ENCODE data around the gene STPG4. TPM values are rescaled to one million over a fixed set of nuclear protein-coding genes. Genes with fewer than 3 reads are reported as not detected.
A peak's percentile ranks its signal among the peaks of the same experiment; 100 is the strongest.

STPG4 gene
- total RNA-seq, 1 donor, result 0.09 TPM

DNA sequence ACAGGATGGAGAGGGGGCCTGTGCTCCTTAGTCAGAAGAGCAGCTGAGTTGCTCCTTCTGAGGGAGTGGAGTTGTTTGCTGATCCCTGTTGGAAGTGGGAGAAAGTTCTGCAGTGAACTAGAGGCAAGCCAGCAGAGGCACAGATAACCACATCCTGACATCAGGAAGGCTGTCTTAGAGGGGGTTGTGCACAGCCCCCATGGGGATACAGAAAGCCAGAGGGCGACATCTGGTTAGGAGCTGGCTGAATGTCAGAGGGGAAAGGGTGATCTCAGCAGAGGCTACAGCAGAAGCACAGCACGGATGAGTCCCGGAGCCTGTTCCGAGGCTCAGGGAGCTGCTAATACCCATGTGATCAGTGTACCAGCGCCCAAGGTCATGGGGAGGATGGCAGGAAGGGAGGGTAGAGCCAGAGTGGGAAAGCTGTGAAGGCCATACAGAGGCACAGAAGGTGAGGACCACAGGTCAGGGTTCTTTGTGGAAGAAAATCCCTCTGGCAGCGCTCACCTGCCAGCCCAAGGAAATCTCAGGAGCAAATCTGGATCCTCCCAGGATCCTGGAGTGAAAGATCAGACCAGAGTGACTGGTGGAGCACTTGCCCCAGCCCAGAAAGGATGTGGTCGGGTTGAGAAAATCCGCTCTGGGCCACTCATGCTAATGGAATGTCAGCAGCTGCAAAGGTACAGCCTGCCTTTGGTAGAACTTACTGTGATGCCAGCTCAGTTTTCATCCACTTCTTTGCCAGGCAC lies 111.8 kb downstream of the STPG4 start:
- no peak for TF ChIP-seq CTCF (IDR thresholded peaks at IDR 0.05; ENCODE audit: insufficient read depth, low read length)
- no peak overlapping the region for H3K4me3 ChIP-seq (ENCODE audit: low read depth, low read length)
- DNase-seq (ENCODE audit: low read depth), result peak; percentile 90

DNA sequence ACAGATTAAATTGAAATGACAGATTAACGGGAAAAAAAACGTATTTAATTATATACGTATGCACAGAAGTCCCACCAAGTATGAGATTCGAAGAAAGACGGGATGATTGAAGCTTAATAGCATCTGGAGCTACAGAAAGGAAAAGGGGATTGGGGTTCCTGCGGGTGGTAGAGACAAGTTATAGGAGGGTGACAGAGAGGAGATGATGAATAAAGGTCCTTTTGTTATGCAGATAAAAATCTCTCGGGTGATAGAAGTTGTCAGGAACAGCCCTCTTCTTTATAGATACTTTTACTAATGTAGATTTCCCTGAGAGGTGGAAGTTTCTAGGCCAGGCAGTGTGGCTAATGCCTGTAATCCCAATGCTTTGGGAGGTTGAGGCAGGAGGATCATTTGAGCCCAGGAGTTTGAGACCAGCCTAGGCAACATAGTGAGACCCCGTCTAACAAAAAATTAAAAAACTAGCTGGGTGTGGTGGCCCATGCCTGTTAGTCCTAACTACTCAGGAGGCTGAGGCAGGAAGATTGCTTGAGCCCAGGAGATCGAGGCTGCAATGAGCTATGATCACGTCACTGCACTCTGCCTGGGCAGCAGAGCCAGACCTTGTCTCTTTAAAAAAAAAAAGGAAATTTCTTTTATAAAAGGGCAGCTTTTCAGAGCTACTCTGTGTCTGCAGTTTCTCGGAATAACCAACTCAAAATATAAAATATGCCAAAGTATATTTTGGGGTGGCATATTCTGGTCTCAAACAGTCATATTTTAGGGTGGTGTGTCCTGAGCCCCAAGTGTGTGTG lies 113.0 kb downstream of the STPG4 start:
- H3K4me3 ChIP-seq (ENCODE audit: low read depth, low read length), result no peak overlapping the region
- no peak for TF ChIP-seq CTCF (IDR thresholded peaks at IDR 0.05; ENCODE audit: insufficient read depth, low read length)

DNA sequence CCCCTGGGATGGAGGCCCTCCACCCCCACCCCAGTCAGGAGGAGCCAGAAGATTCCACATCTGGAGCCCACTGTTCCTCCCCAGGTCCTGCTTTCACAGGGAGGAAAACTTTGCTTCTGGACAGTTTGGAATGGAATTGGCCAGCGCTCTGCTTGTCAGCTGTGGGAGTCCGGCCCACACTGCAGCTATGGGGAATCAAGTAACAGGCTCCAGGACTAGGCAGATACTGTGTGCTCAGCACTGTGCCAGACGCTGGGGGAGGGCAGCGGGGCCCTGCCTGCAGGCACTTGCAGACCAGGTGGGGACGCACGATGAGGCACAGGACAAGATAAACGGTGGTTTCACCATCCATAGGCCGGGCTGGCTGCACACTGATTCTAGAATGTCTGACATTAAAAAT lies 114.0 kb downstream of the STPG4 start:
- DNase-seq (ENCODE audit: low read depth), result peak; percentile 37
- TF ChIP-seq CTCF (IDR thresholded peaks at IDR 0.05; ENCODE audit: insufficient read depth, low read length), result no peak
- H3K4me3 ChIP-seq (ENCODE audit: low read depth, low read length), result no peak overlapping the region

More for the DNA sequence above, 113.0 kb downstream of the STPG4 start:
- DNase-seq (ENCODE audit: low read depth), result no peak

DNA sequence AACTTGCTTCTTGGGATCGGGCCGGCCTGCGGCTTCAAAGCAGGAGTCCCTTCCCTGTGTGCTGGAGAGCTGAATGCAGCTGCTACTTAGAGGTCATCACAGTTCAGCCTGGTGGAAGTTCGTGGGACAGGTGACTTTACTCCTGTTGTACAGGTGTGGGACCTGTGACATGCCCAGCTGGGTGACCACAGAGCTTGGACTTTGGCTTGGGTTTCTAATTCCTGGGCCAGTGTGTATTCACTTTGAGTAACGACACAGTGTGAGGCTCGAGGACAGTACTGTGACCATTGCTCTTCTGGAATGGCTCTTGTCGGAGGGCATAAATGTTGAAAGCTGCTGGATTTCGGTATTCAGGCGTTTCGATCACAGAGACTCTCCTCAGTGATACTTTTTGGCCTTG lies 114.5 kb downstream of the STPG4 start:
- no peak overlapping the region for H3K4me3 ChIP-seq (ENCODE audit: low read depth, low read length)
- TF ChIP-seq CTCF (IDR thresholded peaks at IDR 0.05; ENCODE audit: insufficient read depth, low read length), result no peak
- no peak for DNase-seq (ENCODE audit: low read depth)

DNA sequence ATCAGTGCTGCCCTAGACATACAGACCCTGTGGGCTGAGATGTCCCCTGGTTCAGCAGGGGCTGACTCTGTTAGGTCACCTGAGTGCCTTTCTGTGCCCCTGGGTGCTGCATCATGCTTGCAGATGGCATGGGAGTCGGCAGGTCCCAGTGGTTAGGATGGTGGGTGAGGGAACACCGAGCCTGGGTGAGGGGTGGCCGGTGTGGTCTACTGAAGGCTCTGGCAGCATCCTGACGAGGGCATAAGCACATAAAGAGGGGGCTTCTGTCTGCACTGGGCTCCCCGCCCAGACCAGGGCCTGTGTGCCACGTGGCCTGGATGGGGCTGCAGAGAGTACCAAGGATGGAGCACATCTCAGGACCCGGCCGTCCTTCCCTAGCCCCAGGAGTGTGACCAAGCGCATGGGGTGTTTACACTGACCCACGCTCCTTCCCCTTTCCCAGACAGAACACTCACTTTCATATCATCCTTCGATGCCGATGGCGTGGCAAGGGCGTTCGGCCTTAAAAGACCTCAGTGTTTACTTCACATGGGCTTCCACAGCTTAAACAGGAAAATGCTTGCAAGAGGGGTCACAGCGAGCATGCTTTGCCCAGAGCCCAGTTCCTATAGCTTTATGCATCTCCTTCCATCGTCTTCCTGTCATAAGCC lies 115.1 kb downstream of the STPG4 start:
- H3K4me3 ChIP-seq (ENCODE audit: low read depth, low read length), result no peak overlapping the region
- TF ChIP-seq CTCF (IDR thresholded peaks at IDR 0.05; ENCODE audit: insufficient read depth, low read length), result no peak
- no peak for DNase-seq (ENCODE audit: low read depth)

DNA sequence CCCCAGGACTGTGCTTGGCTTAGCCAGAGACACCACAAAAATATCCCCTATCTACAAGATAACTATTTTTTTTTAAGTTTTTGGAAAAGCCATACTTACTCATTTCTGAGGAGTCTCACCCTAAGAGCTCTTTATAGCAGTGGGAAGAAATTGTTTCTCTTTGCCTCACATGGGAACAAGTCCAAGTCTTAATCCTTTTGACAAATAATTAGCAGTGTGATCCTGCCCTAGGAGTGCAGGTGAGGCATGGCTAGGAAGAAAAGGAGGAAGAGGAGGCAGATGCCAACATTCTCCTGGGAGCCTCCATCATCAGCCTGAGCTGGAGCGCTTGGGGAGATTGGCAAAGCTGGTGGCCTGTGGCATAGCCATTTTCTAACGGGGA lies 115.6 kb downstream of the STPG4 start:
- DNase-seq (ENCODE audit: low read depth), result no peak
- no peak overlapping the region for H3K4me3 ChIP-seq (ENCODE audit: low read depth, low read length)
- TF ChIP-seq CTCF (IDR thresholded peaks at IDR 0.05; ENCODE audit: insufficient read depth, low read length), result no peak

Measured in fibroblast of the aortic adventitia (primary cell).